ENCODE measurements around the gene DTNBP1. TPM values are rescaled to one million over a fixed set of nuclear protein-coding genes. Genes with fewer than 3 reads are reported as not detected.

Gene DTNBP1
- total RNA-seq, 1 experiment from 2014 or later = 13.5 TPM

DNA sequence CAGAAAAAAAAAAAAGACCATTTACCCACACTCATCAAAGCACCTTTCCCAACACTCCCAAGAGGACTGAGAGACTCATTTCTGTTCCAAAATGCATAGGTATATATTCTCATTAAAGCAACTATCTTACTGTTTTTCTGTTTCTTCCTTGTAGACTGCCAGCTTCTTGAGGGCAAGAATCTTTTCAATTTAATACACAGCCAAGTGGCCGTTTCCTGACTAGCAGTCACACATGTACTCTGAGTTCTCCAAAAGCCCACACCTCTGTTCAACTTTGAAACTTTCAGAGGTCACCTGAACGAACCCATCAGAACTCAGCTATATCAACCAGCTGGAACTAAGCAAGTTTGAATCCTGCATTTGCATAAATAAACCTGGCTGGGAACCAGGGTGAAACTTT is 92.7 kb downstream of the DTNBP1 start:
- ChIA-PET POLR2A (no interaction called here), CTCF (interaction anchor here (1.4 kb wide), 1 partner anchor 38 kb away, joined by 3 read pairs; no protein-coding TSS in a partner anchor)
- H3K9me3 Mint-ChIP-seq (ENCODE audit: unreplicated experiment) = no peaks in the 10 kb centered on the region
- H3K4me3 Mint-ChIP-seq (ENCODE audit: unreplicated experiment) = no peak overlapping the region
- no peaks in the 10 kb centered on the region for H3K27me3 Mint-ChIP-seq (ENCODE audit: insufficient read depth, unreplicated experiment)
- no peak overlapping the region for H3K27ac Mint-ChIP-seq (ENCODE audit: low read depth, unreplicated experiment)
- peaks cover 7% of the 10 kb centered on the region for H3K36me3 Mint-ChIP-seq (ENCODE audit: insufficient read depth, unreplicated experiment)
- intact Hi-C loops (cut with micrococcal nuclease) = no loop called here
- DNase-seq (ENCODE audit: unreplicated experiment) = no peak
- TF ChIP-seq, protein P1, sequence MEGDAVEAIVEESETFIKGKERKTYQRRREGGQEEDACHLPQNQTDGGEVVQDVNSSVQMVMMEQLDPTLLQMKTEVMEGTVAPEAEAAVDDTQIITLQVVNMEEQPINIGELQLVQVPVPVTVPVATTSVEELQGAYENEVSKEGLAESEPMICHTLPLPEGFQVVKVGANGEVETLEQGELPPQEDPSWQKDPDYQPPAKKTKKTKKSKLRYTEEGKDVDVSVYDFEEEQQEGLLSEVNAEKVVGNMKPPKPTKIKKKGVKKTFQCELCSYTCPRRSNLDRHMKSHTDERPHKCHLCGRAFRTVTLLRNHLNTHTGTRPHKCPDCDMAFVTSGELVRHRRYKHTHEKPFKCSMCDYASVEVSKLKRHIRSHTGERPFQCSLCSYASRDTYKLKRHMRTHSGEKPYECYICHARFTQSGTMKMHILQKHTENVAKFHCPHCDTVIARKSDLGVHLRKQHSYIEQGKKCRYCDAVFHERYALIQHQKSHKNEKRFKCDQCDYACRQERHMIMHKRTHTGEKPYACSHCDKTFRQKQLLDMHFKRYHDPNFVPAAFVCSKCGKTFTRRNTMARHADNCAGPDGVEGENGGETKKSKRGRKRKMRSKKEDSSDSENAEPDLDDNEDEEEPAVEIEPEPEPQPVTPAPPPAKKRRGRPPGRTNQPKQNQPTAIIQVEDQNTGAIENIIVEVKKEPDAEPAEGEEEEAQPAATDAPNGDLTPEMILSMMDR (IDR thresholded peaks at IDR 0.05; ENCODE audit: unreplicated experiment) = no peak
- no TSS peak for BruUV-seq (replicated peaks)
- H3K4me1 Mint-ChIP-seq (ENCODE audit: insufficient read depth, unreplicated experiment) = no peaks in the 10 kb centered on the region

DNA sequence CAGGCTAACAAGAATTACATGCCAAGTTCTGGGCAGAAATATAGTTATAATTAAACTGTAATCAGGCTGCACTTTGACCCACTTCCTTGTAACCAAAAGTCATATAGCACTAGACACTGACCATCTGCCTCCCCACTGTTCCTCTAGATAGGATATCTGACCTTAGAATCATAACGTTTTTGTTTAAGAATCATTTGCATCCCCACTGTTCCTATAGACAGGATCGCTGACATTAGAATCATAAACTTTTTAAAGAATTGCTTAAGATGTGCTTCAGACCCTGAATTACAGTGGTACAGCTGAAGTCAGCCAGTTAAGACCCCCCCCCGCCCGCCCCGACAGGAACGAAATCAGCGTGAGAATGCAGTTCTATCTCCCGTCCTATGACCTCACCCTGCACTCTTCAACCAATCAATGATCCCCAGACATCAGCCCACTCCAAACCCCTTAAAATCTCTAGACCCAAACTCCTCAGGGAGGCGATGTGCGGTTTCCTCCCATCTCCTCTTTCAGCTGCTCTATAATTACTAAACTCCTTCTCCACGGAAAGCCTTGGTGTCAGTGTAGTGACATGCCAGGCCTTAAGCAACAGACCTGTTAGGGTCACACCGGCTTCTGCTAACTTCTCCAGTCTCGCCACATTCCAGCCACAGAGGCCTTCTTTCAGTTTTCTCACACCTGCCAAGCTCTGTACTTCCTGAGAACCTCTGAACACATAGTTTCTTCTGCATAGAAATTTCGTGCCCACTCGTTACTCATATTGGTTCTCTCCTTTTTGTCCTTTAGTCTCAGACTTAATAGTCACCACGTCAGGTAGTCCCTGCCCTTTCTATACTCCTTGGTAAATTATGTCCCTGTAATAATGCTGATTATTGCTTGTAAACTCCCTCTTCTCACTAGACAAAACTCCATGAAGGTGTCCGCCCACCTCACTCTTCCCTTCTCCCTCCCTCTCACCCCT is 93.5 kb downstream of the DTNBP1 start:
- H3K27me3 Mint-ChIP-seq (ENCODE audit: insufficient read depth, unreplicated experiment) = no peaks in the 10 kb centered on the region
- ChIA-PET POLR2A (no interaction called here), CTCF (no interaction called here)
- H3K9me3 Mint-ChIP-seq (ENCODE audit: unreplicated experiment) = no peaks in the 10 kb centered on the region
- intact Hi-C loops (cut with micrococcal nuclease) = no loop called here
- no peak overlapping the region for H3K27ac Mint-ChIP-seq (ENCODE audit: low read depth, unreplicated experiment)
- no peak for DNase-seq (ENCODE audit: unreplicated experiment)
- H3K4me1 Mint-ChIP-seq (ENCODE audit: insufficient read depth, unreplicated experiment) = no peaks in the 10 kb centered on the region
- no TSS peak for BruUV-seq (replicated peaks)
- TF ChIP-seq, protein P1 (IDR thresholded peaks at IDR 0.05; ENCODE audit: unreplicated experiment) = no peak
- peaks cover 7% of the 10 kb centered on the region for H3K36me3 Mint-ChIP-seq (ENCODE audit: insufficient read depth, unreplicated experiment)
- H3K4me3 Mint-ChIP-seq (ENCODE audit: unreplicated experiment) = no peak overlapping the region

DNA sequence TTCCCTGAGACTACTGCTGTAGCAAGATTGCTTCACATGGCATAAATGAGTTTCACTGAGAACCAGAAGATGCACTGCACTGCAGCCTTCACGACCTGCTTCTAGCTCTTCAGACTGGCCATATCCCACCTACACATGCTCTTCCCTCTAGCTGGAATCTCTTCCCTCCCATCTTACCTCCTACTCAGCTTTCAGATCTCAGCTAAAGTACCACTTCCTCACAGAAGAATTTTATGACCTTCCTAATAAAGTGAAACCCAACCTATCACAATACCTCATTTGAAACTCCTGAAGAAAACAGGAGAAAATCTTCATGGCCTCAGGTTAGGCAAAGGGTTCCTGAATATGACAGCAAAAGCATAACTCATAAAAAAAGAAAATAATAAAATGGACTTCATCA is 99.9 kb downstream of the DTNBP1 start:
- ChIA-PET POLR2A (no interaction called here), CTCF (no interaction called here)
- no peak overlapping the region for H3K27ac Mint-ChIP-seq (ENCODE audit: low read depth, unreplicated experiment)
- H3K27me3 Mint-ChIP-seq (ENCODE audit: insufficient read depth, unreplicated experiment) = no peaks in the 10 kb centered on the region
- BruUV-seq (replicated peaks) = no TSS peak
- H3K36me3 Mint-ChIP-seq (ENCODE audit: insufficient read depth, unreplicated experiment) = no peaks in the 10 kb centered on the region
- H3K9me3 Mint-ChIP-seq (ENCODE audit: unreplicated experiment) = no peaks in the 10 kb centered on the region
- intact Hi-C loops (cut with micrococcal nuclease) = no loop called here
- H3K4me1 Mint-ChIP-seq (ENCODE audit: insufficient read depth, unreplicated experiment) = no peaks in the 10 kb centered on the region
- TF ChIP-seq, protein P1 (IDR thresholded peaks at IDR 0.05; ENCODE audit: unreplicated experiment) = no peak
- DNase-seq (ENCODE audit: unreplicated experiment) = no peak
- H3K4me3 Mint-ChIP-seq (ENCODE audit: unreplicated experiment) = no peak overlapping the region

DNA sequence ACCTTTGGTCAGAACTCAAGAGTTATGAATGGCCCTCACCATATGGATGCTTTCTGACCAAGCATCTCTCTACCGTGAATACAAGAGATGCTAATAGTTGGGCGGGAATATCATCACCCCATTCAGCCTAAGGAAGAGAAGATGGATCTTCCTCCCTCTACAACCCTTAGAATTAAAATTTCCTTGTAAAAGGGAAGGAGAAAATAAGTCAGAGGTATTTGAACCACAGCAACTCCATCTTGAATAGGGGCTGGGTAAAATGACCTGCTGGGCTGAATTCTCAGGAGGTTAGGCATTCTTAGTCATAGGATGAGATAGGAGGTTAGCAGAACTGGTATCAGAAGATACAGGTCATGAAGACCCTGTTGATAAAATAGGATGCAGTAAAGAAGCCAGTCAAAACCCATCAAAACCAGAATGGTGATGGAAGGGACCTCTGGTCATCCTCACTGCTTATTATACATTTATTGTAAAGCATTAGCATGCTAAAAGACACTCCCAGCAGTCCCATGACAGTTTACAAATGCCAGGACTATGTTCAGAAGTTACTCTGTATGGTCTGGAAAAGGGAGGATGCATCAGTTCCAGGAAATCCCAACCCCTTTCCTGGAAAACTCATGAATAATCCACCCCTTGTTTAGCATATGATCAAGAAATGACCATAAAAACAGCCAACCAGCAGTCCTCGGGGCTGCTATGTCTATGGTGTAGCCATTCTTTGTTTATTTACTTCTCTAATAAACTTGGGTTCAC is 101.2 kb downstream of the DTNBP1 start:
- no peaks in the 10 kb centered on the region for H3K4me1 Mint-ChIP-seq (ENCODE audit: insufficient read depth, unreplicated experiment)
- intact Hi-C loops (cut with micrococcal nuclease) = no loop called here
- no peaks in the 10 kb centered on the region for H3K9me3 Mint-ChIP-seq (ENCODE audit: unreplicated experiment)
- H3K27me3 Mint-ChIP-seq (ENCODE audit: insufficient read depth, unreplicated experiment) = no peaks in the 10 kb centered on the region
- CTCF ChIA-PET = no interaction called here
- TF ChIP-seq, protein P1 (IDR thresholded peaks at IDR 0.05; ENCODE audit: unreplicated experiment) = no peak
- peaks cover 4% of the 10 kb centered on the region for H3K36me3 Mint-ChIP-seq (ENCODE audit: insufficient read depth, unreplicated experiment)
- BruUV-seq (replicated peaks) = no TSS peak
- no peak overlapping the region for H3K4me3 Mint-ChIP-seq (ENCODE audit: unreplicated experiment)
- POLR2A ChIA-PET = no interaction called here
- no peak overlapping the region for H3K27ac Mint-ChIP-seq (ENCODE audit: low read depth, unreplicated experiment)
- DNase-seq (ENCODE audit: unreplicated experiment) = no peak
